ENCODE data around the gene NT5E. TPM values are rescaled to one million over a fixed set of nuclear protein-coding genes. Genes with fewer than 3 reads are reported as not detected.

The NT5E gene
- total and polyA plus RNA-seq, 2 of the 13 experiments (the other 11 are each of a cell fraction or from before 2014, with no cell fraction given) = 9.5 to 33.0 TPM

DNA sequence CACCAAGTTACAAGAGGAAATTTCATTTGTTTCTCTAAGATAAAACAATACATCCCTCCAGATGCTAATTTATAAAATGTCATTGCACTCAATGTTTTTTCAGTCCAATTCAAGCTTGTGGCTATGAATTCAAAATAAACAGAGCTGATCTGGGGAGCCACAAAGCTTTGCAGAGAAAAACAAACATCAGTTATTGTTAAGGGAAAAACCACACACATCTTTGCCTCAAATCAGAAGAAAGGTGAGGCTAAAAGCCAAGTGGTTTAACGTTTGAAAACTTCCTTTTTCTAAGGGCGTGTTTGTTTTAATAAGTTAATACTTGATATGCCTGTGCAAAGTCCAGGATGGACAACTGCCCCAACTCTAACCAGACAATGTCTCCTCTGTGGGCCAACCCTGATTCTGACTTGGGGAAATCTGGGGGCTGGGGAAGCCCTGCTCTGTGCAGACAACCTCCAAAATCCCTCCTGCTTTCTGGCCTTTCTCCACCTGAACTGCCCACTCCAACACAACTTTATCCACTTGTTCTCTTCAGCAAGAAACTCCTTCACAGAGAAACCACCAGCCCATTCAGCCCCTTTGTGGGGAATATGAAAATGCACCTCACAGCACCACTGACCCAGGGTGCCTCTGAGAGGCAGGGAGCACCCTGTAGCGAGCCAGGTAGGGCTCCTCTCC, 44.6 kb upstream of the NT5E start:
- no TSS peak for BruUV-seq (replicated peaks)
- Histone ChIP-seq H3K27ac (ENCODE audit: extremely low read length, insufficient read depth, low read length) (peak overlapping the region; percentile 98), H3K9me3 (ENCODE audit: low read length) (no peaks in the 10 kb centered on the region), H3K4me1 (ENCODE audit: insufficient read depth, low read length) (peaks cover 98% of the 10 kb centered on the region), H4K20me1 (ENCODE audit: insufficient read depth, low read length) (no peaks in the 10 kb centered on the region), H3K79me2 (ENCODE audit: insufficient read depth, low read length) (no peaks in the 10 kb centered on the region), H3K4me3 (replicated peaks in 1 of 3; ENCODE audit: insufficient read depth in 1 of 3, low read depth in 2 of 3, low read length in 3 of 3) (peak overlapping the region; percentile 26 to 65 (median 45)), H2AFZ (ENCODE audit: low read length) (no peak overlapping the region), H3K36me3 (replicated peaks in 1 of 2; ENCODE audit: control insufficient read depth in 1 of 2, insufficient read depth in 2 of 2, low read length in 2 of 2) (no peaks in the 10 kb centered on the region), H3K4me2 (ENCODE audit: low read depth, low read length) (peak overlapping the region; percentile 96), H3K27me3 (ENCODE audit: control insufficient read depth in 1 of 2, insufficient read depth in 2 of 2, low read length in 2 of 2) (no peaks in the 10 kb centered on the region), H3K9ac (ENCODE audit: insufficient read depth, low read depth, low read length) (peak overlapping the region; percentile 82)
- in situ Hi-C loops (cut with HindIII; ENCODE audit: extremely low pct_ligation_motif_present, low pct_unique_long_range_greater_than_20kb) (loop anchor here (5.0 kb wide), 1 partner anchor 37 kb away; no protein-coding TSS in a partner anchor), intact Hi-C loops (cut with micrococcal nuclease; ENCODE audit: unreplicated experiment) (loop anchor here (1.0 to 2.0 kb wide), 4 partner anchors 15 to 78 kb away; partner anchors contain the start of gene NT5E)
- 0% methylated on average over 3 of the region's 3 CpGs for WGBS (ENCODE audit: low lambda C conversion rate)
- peak; percentile 98 for DNase-seq (ENCODE audit: low spot score)
- peak; percentile 82 for FAIRE-seq
- ChIA-PET POLR2A (interaction anchor here (0.6 to 3.3 kb wide), 18 partner anchors 9 to 1785 kb away, joined by 3 to 99 read pairs (median 6); partner anchors contain the start of genes NT5E and SYNCRIP), CTCF (ENCODE audit: low intra/inter-chr PET ratio, low total read pairs) (no interaction called here)
- ATAC-seq = peak; percentile 97
- TF ChIP-seq DRAP1 (CRISPR knock-in tag; IDR thresholded peaks at IDR 0.05) (peak; percentile 69), NR0B2 (CRISPR knock-in tag; IDR thresholded peaks at IDR 0.05) (no peak), ZNF30 (CRISPR knock-in tag; IDR thresholded peaks at IDR 0.05) (no peak), KDM2A (CRISPR knock-in tag; IDR thresholded peaks at IDR 0.05; ENCODE audit: borderline replicate concordance, low read depth) (peak; percentile 36), EZH2 (conservative IDR thresholded peaks at IDR 0.05; ENCODE audit: low read depth, low read length) (no peak), ISL2 (CRISPR knock-in tag; IDR thresholded peaks at IDR 0.05) (peak; percentile 90), ZNF790 (CRISPR knock-in tag; IDR thresholded peaks at IDR 0.05; ENCODE audit: borderline replicate concordance) (no peak; the same call in 1 of the 2 replicates), ZNF484 (CRISPR knock-in tag; IDR thresholded peaks at IDR 0.05; ENCODE audit: borderline replicate concordance, low read depth) (no peak), ZNF362 (CRISPR knock-in tag; IDR thresholded peaks at IDR 0.05; ENCODE audit: borderline replicate concordance) (peak; percentile 36; the same call in 1 of the 2 replicates), TFE3 (CRISPR knock-in tag; IDR thresholded peaks at IDR 0.05) (no peak; the same call in 1 of the 2 replicates), HIVEP1 (CRISPR knock-in tag; IDR thresholded peaks at IDR 0.05) (peak; percentile 77), ZNF296 (CRISPR knock-in tag; conservative IDR thresholded peaks at IDR 0.05) (no peak), TCF7 (IDR thresholded peaks at IDR 0.05; ENCODE audit: low read depth) (peak; percentile 82), MED8 (CRISPR knock-in tag; IDR thresholded peaks at IDR 0.05; ENCODE audit: insufficient replicate concordance) (no peak), KDM5A (IDR thresholded peaks at IDR 0.05; ENCODE audit: borderline replicate concordance, low read length) (no peak)
- TF ChIP-seq, protein P1, sequence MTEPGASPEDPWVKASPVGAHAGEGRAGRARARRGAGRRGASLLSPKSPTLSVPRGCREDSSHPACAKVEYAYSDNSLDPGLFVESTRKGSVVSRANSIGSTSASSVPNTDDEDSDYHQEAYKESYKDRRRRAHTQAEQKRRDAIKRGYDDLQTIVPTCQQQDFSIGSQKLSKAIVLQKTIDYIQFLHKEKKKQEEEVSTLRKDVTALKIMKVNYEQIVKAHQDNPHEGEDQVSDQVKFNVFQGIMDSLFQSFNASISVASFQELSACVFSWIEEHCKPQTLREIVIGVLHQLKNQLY (CRISPR knock-in tag; IDR thresholded peaks at IDR 0.05) = 0 out of 2 replicates have a peak, but pooled peaks have one; percentile 30
- TF ChIP-seq, protein P2, sequence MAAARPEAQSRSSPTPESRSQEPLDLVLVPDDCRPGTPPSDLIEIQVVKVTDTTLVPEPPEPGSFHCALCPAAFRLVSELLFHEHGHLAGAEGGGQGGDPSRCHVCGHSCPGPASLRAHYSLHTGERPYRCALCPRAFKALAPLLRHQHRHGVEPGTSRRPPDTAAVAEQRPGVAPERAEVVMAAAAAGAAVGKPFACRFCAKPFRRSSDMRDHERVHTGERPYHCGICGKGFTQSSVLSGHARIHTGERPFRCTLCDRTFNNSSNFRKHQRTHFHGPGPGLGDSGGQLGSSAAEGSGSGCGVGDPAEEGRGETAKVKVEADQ (CRISPR knock-in tag; IDR thresholded peaks at IDR 0.05; ENCODE audit: borderline replicate concordance) = no peak

All from HepG2 (cell line).